ENCODE results near the gene CIART. TPM values are rescaled to one million over a fixed set of nuclear protein-coding genes. Genes with fewer than 3 reads are reported as not detected.
A peak's percentile ranks its signal among the peaks of the same experiment; 100 is the strongest.
"Not testable (repeated sequence)": the region's sequence is repeated elsewhere in the genome, so short reads cannot be mapped to it uniquely, and the experiment has no call there.

Gene CIART, protein sequence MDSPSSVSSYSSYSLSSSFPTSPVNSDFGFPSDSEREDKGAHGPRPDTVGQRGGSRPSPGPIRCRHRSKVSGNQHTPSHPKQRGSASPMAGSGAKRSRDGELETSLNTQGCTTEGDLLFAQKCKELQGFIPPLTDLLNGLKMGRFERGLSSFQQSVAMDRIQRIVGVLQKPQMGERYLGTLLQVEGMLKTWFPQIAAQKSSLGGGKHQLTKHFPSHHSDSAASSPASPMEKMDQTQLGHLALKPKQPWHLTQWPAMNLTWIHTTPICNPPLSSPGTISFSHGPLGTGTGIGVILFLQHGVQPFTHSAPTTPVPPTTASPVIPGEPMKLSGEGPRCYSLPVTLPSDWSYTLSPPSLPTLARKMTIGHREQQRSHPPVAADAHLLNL
- total RNA-seq, result 1 to 10 TPM in 3 of 4 donors, under 1 TPM in 1; 0.75 to 5.5 (median 2.2) TPM

DNA sequence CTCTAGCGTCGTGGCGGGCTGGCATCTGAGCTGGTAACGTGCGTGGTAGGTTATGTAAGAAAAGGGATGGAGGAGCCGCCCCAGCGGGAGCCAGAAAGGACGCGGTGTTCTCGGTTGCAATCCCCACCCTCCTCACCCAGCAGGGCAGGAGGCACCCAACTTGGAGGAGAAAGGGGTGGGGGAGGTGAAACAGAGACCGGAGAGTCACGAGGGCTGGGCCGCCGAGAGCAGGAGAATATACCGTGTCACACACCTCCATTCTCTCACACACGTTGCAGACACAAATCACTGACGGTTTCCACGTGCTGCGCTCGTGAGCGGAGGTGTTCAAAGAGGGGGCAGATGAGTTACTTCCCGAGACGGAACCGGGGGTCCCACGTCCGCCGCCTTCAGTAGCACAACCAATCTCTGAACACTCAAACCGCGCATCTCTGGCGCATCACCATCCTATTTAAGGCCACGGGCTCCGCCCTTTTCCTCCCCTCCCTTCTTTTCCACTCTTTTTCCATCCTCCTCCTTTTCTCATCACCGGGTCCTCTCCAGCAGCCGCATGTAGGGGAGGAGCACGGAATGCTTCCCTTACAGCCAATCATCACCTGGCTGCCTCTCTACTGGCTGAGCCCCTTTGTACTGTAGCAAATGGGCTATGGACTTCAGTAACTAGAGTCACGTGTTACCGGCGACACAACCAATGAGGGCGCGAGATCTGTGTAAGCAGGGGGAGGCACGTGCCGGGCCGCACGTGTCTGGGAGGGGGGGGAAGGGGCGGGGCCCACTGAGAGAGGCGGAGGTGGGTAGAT, at the start of gene CIART:
TSS of gene CIART (plus strand) at position 797 of the 800 bp plus-strand sequence. CDS start 714 bp downstream, outside the sequence.
- peak; percentile 97 for ATAC-seq (ENCODE audit: low FRiP score)
- no peak for TF ChIP-seq CTCF (IDR thresholded peaks at IDR 0.05)
- peak; percentile 90 for DNase-seq (ENCODE audit: low spot score)

- DNase-seq (ENCODE audit: low spot score); ATAC-seq (ENCODE audit: low FRiP score): not testable (repeated sequence)
Measured at GRCh38 chr1:150232921-150233320, 49.4 kb upstream of the CIART start.

GRCh38 chr1:150233359-150234308, 48.7 kb upstream of the CIART start:
- TF ChIP-seq CTCF (IDR thresholded peaks at IDR 0.05), result no peak
- no peak for DNase-seq (ENCODE audit: low spot score)
- no peak for ATAC-seq (ENCODE audit: low FRiP score)

DNA sequence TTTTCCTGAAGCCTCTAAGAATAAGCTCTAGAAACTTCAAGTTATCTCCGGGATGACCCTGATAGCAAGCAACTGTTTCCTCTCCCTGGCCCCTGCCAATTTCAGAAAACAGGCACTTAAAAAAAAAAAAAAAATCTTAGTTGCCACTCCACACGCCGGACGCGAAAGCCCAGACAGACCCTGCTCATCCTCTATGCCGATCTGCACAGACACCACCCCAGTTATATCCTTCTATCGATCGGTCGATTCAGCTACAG, 48.1 kb upstream of the CIART start:
- no peak for TF ChIP-seq CTCF (IDR thresholded peaks at IDR 0.05)
- peak; percentile 0 for ATAC-seq (ENCODE audit: low FRiP score)
- DNase-seq (ENCODE audit: low spot score), result no peak

GRCh38 chr1:150234566-150235293, 47.6 kb upstream of the CIART start:
- no peak for TF ChIP-seq CTCF (IDR thresholded peaks at IDR 0.05)
- ATAC-seq (ENCODE audit: low FRiP score) (peak; percentile 55), DNase-seq (ENCODE audit: low spot score) (peak; percentile 42)

DNA sequence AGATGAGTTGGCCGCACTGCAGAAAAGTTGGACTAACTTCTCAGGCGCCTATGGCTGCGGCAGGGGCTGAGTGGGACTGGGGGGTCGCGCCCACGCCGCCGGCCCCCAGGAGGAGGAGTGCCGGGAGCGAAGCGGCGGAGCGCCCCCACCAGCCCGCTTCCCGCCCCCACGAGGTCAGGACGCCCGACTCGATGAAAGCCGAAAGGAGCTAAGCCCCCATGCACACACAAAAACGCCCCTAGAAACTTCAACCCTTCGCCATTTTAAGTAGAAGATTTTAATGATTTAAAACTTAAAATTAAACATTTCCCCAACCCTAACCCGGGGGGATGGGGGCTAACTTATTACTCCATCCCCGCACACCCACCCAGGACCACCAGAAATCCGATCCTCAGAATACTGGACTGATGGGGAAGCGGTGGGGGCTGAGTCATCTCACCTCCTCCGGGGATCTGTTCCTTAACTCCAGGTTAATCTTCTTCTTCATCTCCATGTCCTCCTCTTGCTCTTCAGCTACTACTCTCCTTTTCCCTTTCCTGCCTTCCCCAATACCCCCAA, 47.0 kb upstream of the CIART start:
- DNase-seq (ENCODE audit: low spot score) (no peak), ATAC-seq (ENCODE audit: low FRiP score) (no peak)
- TF ChIP-seq CTCF (IDR thresholded peaks at IDR 0.05), result no peak

All from omental fat pad (tissue), 4 donors.